Measurements from ENCODE around the gene MCOLN1. TPM values are rescaled to one million over a fixed set of nuclear protein-coding genes. Genes with fewer than 3 reads are reported as not detected.

Gene MCOLN1
- total and polyA plus RNA-seq, 2 donors (not counting 3 experiments of a cell fraction or from before 2014, with no cell fraction given), result 23.0 to 60.9 TPM

DNA sequence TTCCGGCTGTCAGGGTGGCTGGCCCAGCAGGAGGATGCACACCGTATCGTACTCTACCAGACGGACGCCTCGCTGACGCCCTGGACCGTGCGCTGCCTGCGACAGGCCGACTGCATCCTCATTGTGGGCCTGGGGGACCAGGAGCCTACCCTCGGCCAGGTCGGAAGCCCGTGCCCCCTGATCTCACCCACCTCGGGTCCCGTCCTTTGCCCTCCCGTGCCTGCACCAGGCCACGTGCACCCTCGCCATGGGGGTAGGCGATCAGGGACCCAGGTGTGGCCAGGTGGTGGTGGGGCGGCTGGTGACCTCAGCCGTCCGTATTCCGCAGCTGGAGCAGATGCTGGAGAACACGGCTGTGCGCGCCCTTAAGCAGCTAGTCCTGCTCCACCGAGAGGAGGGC lies 32.1 kb downstream of the MCOLN1 start:
- no peak for FAIRE-seq
- DNase-seq (ENCODE audit: low read depth, low spot score), result no peak
- H3K79me2 ChIP-seq (ENCODE audit: control insufficient read depth, insufficient read depth, low read length), result no peaks in the 10 kb centered on the region
- intact Hi-C loops (cut with micrococcal nuclease), result no loop called here
- ChIA-PET CTCF (interaction anchor here (2.6 kb wide), 1 partner anchor 14 kb away, joined by 16 read pairs; no protein-coding TSS in a partner anchor), POLR2A (no interaction called here)
- BruUV-seq (replicated peaks), result no TSS peak
- H3K4me3 ChIP-seq (replicated peaks in 1 of 3; ENCODE audit: insufficient read depth in 1 of 3, low read depth in 1 of 3, low read length in 3 of 3), result no peak overlapping the region
- H2AFZ ChIP-seq (ENCODE audit: low read depth, low read length), result no peak overlapping the region
- H3K4me2 ChIP-seq (ENCODE audit: insufficient read depth, low read length), result no peak overlapping the region
- no peaks in the 10 kb centered on the region for H4K20me1 ChIP-seq (replicated peaks; ENCODE audit: control insufficient read depth, extremely low read depth, insufficient read depth, low read length)
- H3K36me3 ChIP-seq (ENCODE audit: control insufficient read depth in 2 of 2, extremely low read depth in 1 of 2, insufficient read depth in 2 of 2, low read length in 2 of 2), result peaks cover 3 to 48% of the 10 kb centered on the region in 2 experiments
- H3K9me1 ChIP-seq (replicated peaks; ENCODE audit: control insufficient read depth, extremely low read depth, insufficient read depth, low read length), result no peaks in the 10 kb centered on the region
- no peak overlapping the region for H3K27ac ChIP-seq (ENCODE audit: insufficient read depth, low read depth, low read length)
- dilution Hi-C loops (cut with MboI; ENCODE audit: extremely low pct_ligation_motif_present, low sequenced_read_pairs), result no loop called here
- TF ChIP-seq MYC (IDR thresholded peaks at IDR 0.05; ENCODE audit: low read depth, low read length) (no peak), POLR2A (IDR thresholded peaks at IDR 0.05; ENCODE audit: low read depth, low read length) (no peak)
- H3K4me1 ChIP-seq (ENCODE audit: control insufficient read depth, extremely low read depth, insufficient read depth, low read length), result no peaks in the 10 kb centered on the region
- no peaks in the 10 kb centered on the region for H3K27me3 ChIP-seq (ENCODE audit: control insufficient read depth in 2 of 2, insufficient read depth in 2 of 2, low read length in 2 of 2)
- no peak overlapping the region for H3K9ac ChIP-seq (replicated peaks; ENCODE audit: extremely low read depth, insufficient read depth, low read length)
- no peaks in the 10 kb centered on the region for H3K9me3 ChIP-seq (replicated peaks; ENCODE audit: control insufficient read depth, insufficient read depth, low read length)

DNA sequence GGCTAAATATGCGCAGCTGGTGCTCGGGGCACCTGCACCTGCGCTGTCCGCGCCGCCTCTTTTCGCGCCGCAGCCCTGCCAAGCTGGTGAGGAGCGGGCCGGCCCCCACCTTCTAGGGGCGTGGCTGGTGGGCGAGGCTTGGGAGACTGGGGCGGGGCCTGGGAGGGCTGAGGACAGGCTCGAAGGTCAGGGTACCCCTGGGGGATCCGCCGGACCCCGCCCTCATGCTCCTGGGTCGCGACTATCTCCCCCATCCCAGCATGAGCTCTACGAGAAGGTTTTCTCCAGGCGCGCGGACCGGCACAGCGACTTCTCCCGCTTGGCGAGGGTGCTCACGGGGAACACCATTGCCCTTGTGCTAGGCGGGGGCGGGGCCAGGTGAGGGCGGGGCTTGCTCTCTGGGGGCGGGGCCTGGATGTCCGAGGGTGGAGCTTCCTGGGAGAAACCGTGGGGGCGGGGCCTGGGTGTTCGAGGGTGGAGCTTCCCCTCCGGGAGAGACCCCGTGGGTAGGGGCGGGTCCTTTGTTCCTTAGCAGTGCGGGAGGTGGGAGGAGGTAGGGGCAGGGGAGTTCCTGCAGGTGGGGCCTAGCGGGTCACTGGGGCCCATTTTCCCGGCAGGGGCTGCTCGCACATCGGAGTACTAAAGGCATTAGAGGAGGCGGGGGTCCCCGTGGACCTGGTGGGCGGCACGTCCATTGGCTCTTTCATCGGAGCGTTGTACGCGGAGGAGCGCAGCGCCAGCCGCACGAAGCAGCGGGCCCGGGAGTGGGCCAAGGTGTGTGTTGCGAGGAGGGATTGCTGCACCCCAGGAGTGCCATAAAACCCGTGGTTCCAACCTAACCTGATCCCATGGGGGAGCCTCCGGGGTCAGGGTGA lies 32.8 kb downstream of the MCOLN1 start:
- ChIA-PET CTCF (interaction anchor here (2.6 kb wide), 1 partner anchor 13 kb away, joined by 16 read pairs; no protein-coding TSS in a partner anchor), POLR2A (no interaction called here)
- Histone ChIP-seq H3K9ac (replicated peaks; ENCODE audit: extremely low read depth, insufficient read depth, low read length) (no peak overlapping the region), H3K27ac (ENCODE audit: insufficient read depth, low read depth, low read length) (no peak overlapping the region), H2AFZ (ENCODE audit: low read depth, low read length) (no peak overlapping the region), H4K20me1 (replicated peaks; ENCODE audit: control insufficient read depth, extremely low read depth, insufficient read depth, low read length) (no peaks in the 10 kb centered on the region), H3K9me1 (replicated peaks; ENCODE audit: control insufficient read depth, extremely low read depth, insufficient read depth, low read length) (no peaks in the 10 kb centered on the region), H3K4me1 (ENCODE audit: control insufficient read depth, extremely low read depth, insufficient read depth, low read length) (no peaks in the 10 kb centered on the region), H3K4me3 (replicated peaks in 1 of 3; ENCODE audit: insufficient read depth in 1 of 3, low read depth in 1 of 3, low read length in 3 of 3) (no peak overlapping the region), H3K36me3 (ENCODE audit: control insufficient read depth in 2 of 2, extremely low read depth in 1 of 2, insufficient read depth in 2 of 2, low read length in 2 of 2) (peaks cover 3 to 42% of the 10 kb centered on the region in 2 experiments), H3K9me3 (replicated peaks; ENCODE audit: control insufficient read depth, insufficient read depth, low read length) (no peaks in the 10 kb centered on the region), H3K4me2 (ENCODE audit: insufficient read depth, low read length) (no peak overlapping the region), H3K27me3 (ENCODE audit: control insufficient read depth in 2 of 2, insufficient read depth in 2 of 2, low read length in 2 of 2) (no peaks in the 10 kb centered on the region), H3K79me2 (ENCODE audit: control insufficient read depth, insufficient read depth, low read length) (no peaks in the 10 kb centered on the region)
- no peak for TF ChIP-seq POLR2AphosphoS5 (IDR thresholded peaks at IDR 0.05; ENCODE audit: insufficient read depth, low read depth, low read length)
- no peak for TF ChIP-seq FOS (IDR thresholded peaks at IDR 0.05; ENCODE audit: borderline replicate concordance, insufficient read depth, low read length)
- no peak for TF ChIP-seq JUN (IDR thresholded peaks at IDR 0.05; ENCODE audit: borderline replicate concordance, insufficient read depth, insufficient read length, low read depth)
- TF ChIP-seq, protein P1, sequence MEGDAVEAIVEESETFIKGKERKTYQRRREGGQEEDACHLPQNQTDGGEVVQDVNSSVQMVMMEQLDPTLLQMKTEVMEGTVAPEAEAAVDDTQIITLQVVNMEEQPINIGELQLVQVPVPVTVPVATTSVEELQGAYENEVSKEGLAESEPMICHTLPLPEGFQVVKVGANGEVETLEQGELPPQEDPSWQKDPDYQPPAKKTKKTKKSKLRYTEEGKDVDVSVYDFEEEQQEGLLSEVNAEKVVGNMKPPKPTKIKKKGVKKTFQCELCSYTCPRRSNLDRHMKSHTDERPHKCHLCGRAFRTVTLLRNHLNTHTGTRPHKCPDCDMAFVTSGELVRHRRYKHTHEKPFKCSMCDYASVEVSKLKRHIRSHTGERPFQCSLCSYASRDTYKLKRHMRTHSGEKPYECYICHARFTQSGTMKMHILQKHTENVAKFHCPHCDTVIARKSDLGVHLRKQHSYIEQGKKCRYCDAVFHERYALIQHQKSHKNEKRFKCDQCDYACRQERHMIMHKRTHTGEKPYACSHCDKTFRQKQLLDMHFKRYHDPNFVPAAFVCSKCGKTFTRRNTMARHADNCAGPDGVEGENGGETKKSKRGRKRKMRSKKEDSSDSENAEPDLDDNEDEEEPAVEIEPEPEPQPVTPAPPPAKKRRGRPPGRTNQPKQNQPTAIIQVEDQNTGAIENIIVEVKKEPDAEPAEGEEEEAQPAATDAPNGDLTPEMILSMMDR (IDR thresholded peaks at IDR 0.05; ENCODE audit: extremely low read depth in 1 of 2, insufficient read depth in 1 of 2, low read depth in 1 of 2, low read length in 2 of 2), result no peak
- no peak for TF ChIP-seq GATA2 (IDR thresholded peaks at IDR 0.05; ENCODE audit: insufficient read depth, insufficient read length, low read depth, low read length)
- TF ChIP-seq POLR2A (IDR thresholded peaks at IDR 0.05; ENCODE audit: low read depth, low read length), result no peak
- no peak for TF ChIP-seq MAX (IDR thresholded peaks at IDR 0.05; ENCODE audit: insufficient read depth, insufficient read length)
- dilution Hi-C loops (cut with MboI; ENCODE audit: extremely low pct_ligation_motif_present, low sequenced_read_pairs), result no loop called here
- DNase-seq (ENCODE audit: low read depth, low spot score) (no peak), FAIRE-seq (no peak)
- intact Hi-C loops (cut with micrococcal nuclease), result no loop called here
- TSS peak; percentile 35 for BruUV-seq (replicated peaks)
